Iris pigment epithelial cell (primary cell): ENCODE results near the gene KANTR.
"Not testable (repeated sequence)": the region's sequence is repeated elsewhere in the genome, so short reads cannot be mapped to it uniquely, and the experiment has no call there.

Experiments used
- DNase-seq: peaks from one replicate; pipeline ENCODE4 v3.0.0-alpha.2; 2011; ENCODE audit warnings: low read depth

The KANTR gene

GRCh38 chrX:53128097-53128749 is 34.3 kb downstream of the KANTR start:
- DNase-seq: peak; percentile 10

GRCh38 chrX:53133400-53133799 is 39.5 kb downstream of the KANTR start:
- no peak for DNase-seq

DNA sequence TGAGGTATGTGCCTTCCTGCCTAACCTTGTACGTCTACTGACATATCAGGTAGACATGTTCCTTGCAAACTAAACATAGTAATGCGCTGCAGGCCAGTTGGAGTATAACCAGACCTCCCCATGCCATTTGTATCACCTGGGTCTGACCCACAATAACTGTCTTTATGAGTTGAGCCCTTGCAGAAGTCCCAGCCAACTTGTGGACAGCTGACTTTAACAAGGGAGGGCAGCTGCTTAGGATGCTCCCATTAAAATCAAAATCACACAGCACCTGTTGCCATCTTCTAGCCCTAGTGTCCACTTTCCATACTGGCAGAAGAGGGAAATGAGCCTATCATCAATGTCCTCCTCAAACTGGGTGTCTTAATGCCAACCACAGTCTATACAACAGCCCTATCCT is 41.6 kb downstream of the KANTR start:
- DNase-seq: no peak

GRCh38 chrX:53153581-53153980 is 59.6 kb downstream of the KANTR start:
- no peak for DNase-seq

DNA sequence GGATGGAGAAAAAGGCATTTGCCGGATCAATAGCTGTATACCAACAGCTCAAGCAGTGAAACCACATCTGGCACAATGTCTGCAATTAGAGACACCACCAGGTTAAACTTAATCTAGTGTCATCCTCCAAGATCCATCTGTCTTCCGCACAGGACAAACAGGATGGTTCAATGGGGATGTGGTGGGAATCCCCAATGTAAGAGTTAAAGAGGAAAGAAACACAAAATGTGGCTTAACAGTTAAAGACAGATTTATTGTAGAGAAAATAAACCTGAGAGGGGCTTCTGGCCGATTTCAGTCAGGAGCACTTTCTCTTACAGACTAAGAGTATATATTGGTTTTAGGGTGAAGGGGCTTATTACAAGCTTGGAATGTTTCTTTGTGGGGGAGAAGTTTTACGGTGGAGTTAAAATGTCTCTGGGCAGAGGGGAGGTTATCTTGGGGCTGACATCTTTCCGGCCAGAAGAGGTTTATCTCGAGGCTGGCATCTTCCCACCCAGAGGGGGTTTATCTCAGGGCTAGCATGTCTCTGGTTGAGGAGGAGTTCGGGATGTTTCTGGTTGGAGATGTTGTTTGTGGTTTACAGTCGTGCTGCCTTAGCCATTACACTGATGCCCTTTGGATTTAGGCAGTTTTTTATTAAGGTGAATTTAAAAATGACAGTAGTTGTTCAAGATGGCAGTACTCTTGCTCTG is 61.7 kb downstream of the KANTR start:
- no peak for DNase-seq

DNA sequence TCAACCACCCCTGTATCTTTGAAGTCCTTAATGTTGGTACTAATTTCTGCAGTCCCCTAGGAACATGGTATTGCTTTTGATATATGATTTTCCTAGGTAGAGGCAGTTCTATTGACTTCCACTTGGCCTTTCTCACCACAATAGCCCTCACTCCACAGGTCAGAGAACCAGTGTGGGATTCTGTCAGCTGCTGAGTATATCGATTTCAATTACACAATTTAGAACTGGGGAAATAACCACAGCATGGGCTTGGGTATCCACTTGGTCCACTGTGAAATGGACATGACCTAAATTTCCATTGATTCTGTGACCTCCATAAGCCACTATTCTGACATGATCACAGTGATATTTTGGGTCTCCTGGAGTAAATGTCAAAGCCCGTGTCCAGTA is 62.3 kb downstream of the KANTR start:
- DNase-seq: no peak

DNA sequence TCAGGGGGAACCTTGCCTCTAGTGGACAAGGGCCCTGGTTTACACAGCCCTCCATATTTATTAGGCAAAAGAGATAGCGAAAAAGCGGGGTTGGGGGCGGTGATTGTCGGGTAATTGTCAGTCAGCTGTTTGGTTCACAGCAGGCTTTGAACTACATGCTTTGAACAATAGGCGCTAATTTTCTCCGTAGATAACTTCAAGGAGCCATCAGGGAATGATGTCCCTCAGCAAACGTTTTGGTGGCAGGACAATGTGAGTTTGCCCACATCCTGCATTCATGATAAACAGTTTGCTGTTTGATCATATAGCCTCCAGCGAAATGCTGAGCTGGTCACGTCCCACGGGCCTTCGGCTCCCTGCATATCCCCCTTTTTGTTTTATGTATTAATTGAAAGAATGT is 65.2 kb downstream of the KANTR start:
- DNase-seq: no peak

DNA sequence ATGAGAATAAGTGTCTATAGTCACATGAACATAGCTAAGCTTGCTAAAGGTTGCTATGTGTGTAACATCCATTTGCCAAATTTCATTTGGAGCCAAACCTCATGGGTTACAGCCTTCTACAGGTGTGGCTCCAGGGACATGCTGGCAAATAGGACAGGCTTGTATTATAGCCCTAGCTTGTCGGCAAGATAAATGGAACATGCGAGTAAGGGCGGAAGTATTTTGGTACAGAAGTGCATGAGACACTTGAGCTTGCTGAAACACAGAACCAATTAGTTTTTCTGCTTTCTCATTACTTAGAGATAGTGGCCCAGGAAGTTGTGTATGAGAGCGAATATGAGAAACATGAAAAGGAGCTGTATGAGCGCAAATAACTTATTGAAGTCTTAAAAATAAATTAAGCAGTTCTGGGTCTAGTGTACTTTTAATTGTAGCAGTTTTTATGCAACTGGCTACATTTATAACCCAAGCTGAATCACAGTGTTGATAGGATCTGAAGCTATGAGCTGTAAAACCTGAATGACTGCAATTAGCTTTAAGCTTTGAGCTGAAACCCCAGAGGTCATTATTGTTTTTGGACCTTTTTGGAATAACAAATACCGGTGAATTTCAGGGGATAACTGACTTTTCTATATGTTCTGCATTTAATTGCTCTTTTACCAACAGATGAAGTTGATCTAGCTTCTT is 66.5 kb downstream of the KANTR start:
- no peak for DNase-seq

DNA sequence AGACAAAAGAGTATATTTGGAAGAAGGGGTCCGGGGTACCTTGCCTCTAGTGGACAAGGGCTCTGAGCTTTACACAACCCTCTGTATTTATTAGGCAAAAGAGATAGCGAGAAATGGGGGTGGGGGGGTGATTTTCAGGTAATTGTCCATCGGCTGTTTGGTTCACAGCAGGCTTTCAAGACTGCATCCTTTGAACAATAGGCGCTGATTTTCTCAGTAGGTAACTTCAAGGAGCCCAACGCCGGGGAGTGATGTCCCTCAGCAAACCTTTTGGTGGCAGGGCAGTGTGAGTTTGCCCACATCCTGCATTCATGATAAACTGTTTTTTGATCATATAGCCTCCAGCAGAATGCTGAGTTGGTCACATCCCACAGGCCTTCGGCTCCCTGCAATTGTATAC is 69.5 kb downstream of the KANTR start:
- no peak for DNase-seq

DNA sequence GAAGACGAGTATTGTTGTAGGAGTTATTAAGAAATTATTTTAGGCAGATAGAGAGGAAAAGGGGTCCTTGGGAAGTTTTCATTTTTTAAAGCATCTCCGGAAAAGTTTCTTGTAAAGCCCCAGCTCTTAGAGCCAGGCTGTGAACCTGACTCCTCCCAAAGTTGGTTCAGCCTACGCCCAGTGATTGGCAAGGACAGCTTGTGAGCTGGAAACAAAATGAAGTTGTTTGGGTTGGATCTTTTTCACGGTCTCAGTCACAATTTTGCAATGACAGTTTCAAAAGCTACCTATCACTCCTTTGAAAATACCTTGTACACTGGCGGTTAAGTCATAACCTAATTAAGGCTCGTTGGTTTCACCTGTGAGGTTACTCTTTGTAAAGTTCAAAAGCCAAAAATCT is 70.6 kb downstream of the KANTR start:
- DNase-seq: not testable (repeated sequence)

DNA sequence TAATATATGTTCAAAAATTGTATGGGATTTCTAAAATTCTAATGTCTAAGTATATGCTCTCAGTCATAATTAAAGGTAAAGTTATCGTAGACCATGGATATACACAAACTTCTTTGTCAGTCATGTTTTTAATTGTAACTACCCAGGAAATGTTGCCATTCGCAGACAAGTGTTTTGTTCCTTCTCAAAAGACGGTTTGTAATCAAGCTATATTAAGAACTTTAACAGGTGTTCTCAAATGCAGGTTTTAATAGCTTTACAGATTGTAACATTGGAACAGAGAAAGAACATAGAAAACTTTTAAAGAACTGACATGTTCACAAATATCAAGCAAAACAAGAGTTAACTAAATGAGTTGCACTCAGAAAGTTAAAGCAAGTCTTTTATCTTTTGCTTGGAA is 72.2 kb downstream of the KANTR start:
- no peak for DNase-seq

GRCh38 chrX:53171356-53171755 is 77.4 kb downstream of the KANTR start:
- DNase-seq: no peak
